ENCODE results near the gene GNG12. TPM values are rescaled to one million over a fixed set of nuclear protein-coding genes. Genes with fewer than 3 reads are reported as not detected.

Gene GNG12
- total RNA-seq, 4 donors from 2014 or later = 89.6 to 129 (median 90.9) TPM

GRCh38 chr1:67874501-67875111 lies 41.3 kb upstream of the GNG12 start:
- Histone ChIP-seq H3K9me3 (peaks cover 6% of the 10 kb centered on the region), H3K4me3 (no peak overlapping the region), H3K36me3 (no peaks in the 10 kb centered on the region), H3K27me3 (no peaks in the 10 kb centered on the region), H3K27ac (no peak overlapping the region), H3K4me1 (no peaks in the 10 kb centered on the region)
- 88% methylated on average over 2 of the region's 2 CpGs for WGBS
- TF ChIP-seq EP300 (IDR thresholded peaks at IDR 0.05) (no peak), POLR2AphosphoS5 (IDR thresholded peaks at IDR 0.05) (no peak), CTCF (IDR thresholded peaks at IDR 0.05) (no peak), POLR2A (IDR thresholded peaks at IDR 0.05) (no peak)
- DNase-seq (ENCODE audit: low spot score in 2 of 2) = no peak

GRCh38 chr1:67869233-67869632 lies 36.0 kb upstream of the GNG12 start:
- TF ChIP-seq CTCF (IDR thresholded peaks at IDR 0.05) (no peak), POLR2A (IDR thresholded peaks at IDR 0.05) (no peak), POLR2AphosphoS5 (IDR thresholded peaks at IDR 0.05) (no peak), EP300 (IDR thresholded peaks at IDR 0.05) (no peak)
- DNase-seq (ENCODE audit: low spot score in 2 of 2) = no peak
- Histone ChIP-seq H3K9me3 (no peaks in the 10 kb centered on the region), H3K27ac (no peak overlapping the region), H3K36me3 (no peaks in the 10 kb centered on the region), H3K4me3 (no peak overlapping the region), H3K27me3 (no peaks in the 10 kb centered on the region), H3K4me1 (no peaks in the 10 kb centered on the region)
- WGBS = 59% methylated on average over 1 of the region's 1 CpG

GRCh38 chr1:67863637-67864036 lies 30.4 kb upstream of the GNG12 start:
- H3K4me3 ChIP-seq = no peak overlapping the region
- no peaks in the 10 kb centered on the region for H3K9me3 ChIP-seq
- TF ChIP-seq POLR2AphosphoS5 (IDR thresholded peaks at IDR 0.05) (no peak), EP300 (IDR thresholded peaks at IDR 0.05) (no peak), POLR2A (IDR thresholded peaks at IDR 0.05) (no peak), CTCF (IDR thresholded peaks at IDR 0.05) (no peak)
- no peaks in the 10 kb centered on the region for H3K36me3 ChIP-seq
- no peak overlapping the region for H3K27ac ChIP-seq
- DNase-seq (ENCODE audit: low spot score in 2 of 2) = no peak
- WGBS = 88% methylated on average over 2 of the region's 2 CpGs
- H3K27me3 ChIP-seq = no peaks in the 10 kb centered on the region
- no peaks in the 10 kb centered on the region for H3K4me1 ChIP-seq

- DNase-seq (ENCODE audit: low spot score in 2 of 2) = no peak
- no peaks in the 10 kb centered on the region for H3K27me3 ChIP-seq
- H3K36me3 ChIP-seq = no peaks in the 10 kb centered on the region
- H3K4me3 ChIP-seq = no peak overlapping the region
- no peaks in the 10 kb centered on the region for H3K4me1 ChIP-seq
- no peak for TF ChIP-seq CTCF (IDR thresholded peaks at IDR 0.05)
- TF ChIP-seq POLR2A (IDR thresholded peaks at IDR 0.05) = no peak
- no peak for TF ChIP-seq POLR2AphosphoS5 (IDR thresholded peaks at IDR 0.05)
- TF ChIP-seq EP300 (IDR thresholded peaks at IDR 0.05) = no peak
- WGBS = 92% methylated on average over 1 of the region's 1 CpG
- no peak overlapping the region for H3K27ac ChIP-seq
- H3K9me3 ChIP-seq = no peaks in the 10 kb centered on the region
Measured at GRCh38 chr1:67862685-67863084, 29.4 kb upstream of the GNG12 start.

- H3K27ac ChIP-seq = no peak overlapping the region
- no peak overlapping the region for H3K4me3 ChIP-seq
- WGBS = 82% methylated on average over 1 of the region's 1 CpG
- H3K27me3 ChIP-seq = no peaks in the 10 kb centered on the region
- H3K9me3 ChIP-seq = no peaks in the 10 kb centered on the region
- no peaks in the 10 kb centered on the region for H3K4me1 ChIP-seq
- no peak for DNase-seq (ENCODE audit: low spot score in 2 of 2)
- TF ChIP-seq EP300 (IDR thresholded peaks at IDR 0.05) = no peak
- no peak for TF ChIP-seq POLR2A (IDR thresholded peaks at IDR 0.05)
- H3K36me3 ChIP-seq = no peaks in the 10 kb centered on the region
Measured at GRCh38 chr1:67861856-67862516, 28.7 kb upstream of the GNG12 start.
